Heart left ventricle (tissue), 13 donors: ENCODE results near the gene SCRT2.

ENCODE experiments used
- POLR2A ChIP-seq, 2 donors: fragments of 450-650 bp; IDR thresholded peaks; one replicate each; pipeline ENCODE4 v1.6.1; 2017; ENCODE audit warnings: antibody characterized with exemption in 2 of 2, mild to moderate bottlenecking in 2 of 2, moderate library complexity in 2 of 2
- TF ChIP-seq, protein P1 (sequence below), 12 donors: fragments of 200-600 bp; sonication (generic) in 4 of 12; IDR thresholded peaks; one replicate each; pipeline versions ENCODE4 v1.5.0 to v1.8.0; 2018 to 2022; ENCODE audit warnings: antibody characterized with exemption in 12 of 12, mild to moderate bottlenecking in 5 of 12
- donor health status: ischemic (EF 13 %, LVEDD 7.1; RV severe dilation, severe dysfunction).
- donor health status: DM: no; HTN: yes; CAD: no.
- donor health status: DM: no; HTN: no; CAD: no.
- donor health status: ischemic (EF 25% LVEDD 6.9; RV normal size, moderate dysfunction).
- donor health status: ischemic (EF 25% LVEDD 5.7; RV mildly dilated, moderate dysfunction).
- donor health status: ischemic (EF 35%, LVEDD 5.7; RV mildly dilated, moderate dysfunction).
- donor health status: nonischemic (EF 11% LVEDD 7.7; RV severe dilation, severe dysfunction).
- donor health status: DM: yes; HTN: yes; CAD: no.
- donor health status: PGD.
- donor health status: ischemic (EF 29% LVEDD 5.4; RV normal size, mild dysfunction).
- donor health status: nonischemic (EF 23%, LVEDD 6.1; RV moderate dilation, normal function).

- TF ChIP-seq, protein P1, sequence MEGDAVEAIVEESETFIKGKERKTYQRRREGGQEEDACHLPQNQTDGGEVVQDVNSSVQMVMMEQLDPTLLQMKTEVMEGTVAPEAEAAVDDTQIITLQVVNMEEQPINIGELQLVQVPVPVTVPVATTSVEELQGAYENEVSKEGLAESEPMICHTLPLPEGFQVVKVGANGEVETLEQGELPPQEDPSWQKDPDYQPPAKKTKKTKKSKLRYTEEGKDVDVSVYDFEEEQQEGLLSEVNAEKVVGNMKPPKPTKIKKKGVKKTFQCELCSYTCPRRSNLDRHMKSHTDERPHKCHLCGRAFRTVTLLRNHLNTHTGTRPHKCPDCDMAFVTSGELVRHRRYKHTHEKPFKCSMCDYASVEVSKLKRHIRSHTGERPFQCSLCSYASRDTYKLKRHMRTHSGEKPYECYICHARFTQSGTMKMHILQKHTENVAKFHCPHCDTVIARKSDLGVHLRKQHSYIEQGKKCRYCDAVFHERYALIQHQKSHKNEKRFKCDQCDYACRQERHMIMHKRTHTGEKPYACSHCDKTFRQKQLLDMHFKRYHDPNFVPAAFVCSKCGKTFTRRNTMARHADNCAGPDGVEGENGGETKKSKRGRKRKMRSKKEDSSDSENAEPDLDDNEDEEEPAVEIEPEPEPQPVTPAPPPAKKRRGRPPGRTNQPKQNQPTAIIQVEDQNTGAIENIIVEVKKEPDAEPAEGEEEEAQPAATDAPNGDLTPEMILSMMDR (IDR thresholded peaks at IDR 0.05): no peak
- TF ChIP-seq POLR2A (IDR thresholded peaks at IDR 0.05): no peak
These were observed 559 bp downstream of the SCRT2 start for GRCh38 chr20:675033-675452.
